ES-I3 (cell line): ENCODE data around the gene CSTF1.

Experiments used
- H3K36me3 ChIP-seq: 2 replicates; pipeline ENCODE4 v1.6.1; 2013; ENCODE audit warnings: mild to moderate bottlenecking, low read length, control low read depth, moderate library complexity; ENCODE audit not compliant: insufficient read depth
- H3K4me1 ChIP-seq: 2 replicates; pipeline ENCODE4 v1.6.1; 2013; ENCODE audit warnings: mild to moderate bottlenecking, control low read depth, low read length; ENCODE audit not compliant: insufficient read depth
- H3K9ac ChIP-seq: 2 replicates; pipeline ENCODE4 v1.6.1; 2013; ENCODE audit warnings: low read depth, mild to moderate bottlenecking, low read length, moderate library complexity
- H3K9me3 ChIP-seq: 2 replicates; pipeline ENCODE4 v1.6.1; 2013; ENCODE audit warnings: mild to moderate bottlenecking, low read length, moderate library complexity; ENCODE audit not compliant: control insufficient read depth, insufficient read depth

The CSTF1 gene

DNA sequence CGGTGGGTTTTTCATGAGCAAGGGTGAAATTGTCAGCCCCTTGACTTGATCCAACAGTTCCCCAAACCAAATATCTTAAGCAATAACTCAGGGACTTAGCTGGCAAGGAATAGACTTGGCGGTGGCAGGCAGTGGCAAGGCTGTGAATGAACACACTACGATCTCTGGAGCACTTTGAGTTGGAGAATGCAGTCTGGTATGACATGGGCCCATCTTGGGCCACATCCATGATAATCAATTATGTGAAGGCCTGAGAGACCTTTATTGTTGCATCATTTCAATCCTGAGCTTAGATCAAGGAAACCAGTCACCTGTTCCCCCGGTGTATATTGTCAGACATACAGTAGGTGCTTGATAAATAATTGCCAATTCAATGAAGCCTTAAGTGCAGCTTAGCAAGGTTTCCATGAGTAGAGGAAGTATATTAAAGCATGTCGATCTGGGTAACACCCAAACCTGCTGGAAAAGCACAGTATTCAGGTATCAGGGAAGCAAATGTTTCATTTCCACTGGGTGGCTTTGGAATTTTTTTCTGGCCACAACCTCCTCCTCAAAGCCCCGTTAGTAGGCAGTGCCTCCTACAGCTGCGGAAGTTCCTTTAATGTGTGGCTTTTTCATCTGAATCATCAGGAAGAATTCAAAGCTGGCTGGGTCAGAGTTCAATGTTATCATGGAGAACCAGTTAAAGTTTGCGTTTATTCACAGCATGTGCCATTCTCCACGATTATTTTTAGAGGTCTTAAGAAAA, 29.8 kb downstream of the CSTF1 start:
- H3K4me1 ChIP-seq, result peaks cover 12% of the 10 kb centered on the region; the same call in 1 of the 2 replicates
- no peaks in the 10 kb centered on the region for H3K9me3 ChIP-seq
- H3K36me3 ChIP-seq, result no peaks in the 10 kb centered on the region
- no peak overlapping the region for H3K9ac ChIP-seq

DNA sequence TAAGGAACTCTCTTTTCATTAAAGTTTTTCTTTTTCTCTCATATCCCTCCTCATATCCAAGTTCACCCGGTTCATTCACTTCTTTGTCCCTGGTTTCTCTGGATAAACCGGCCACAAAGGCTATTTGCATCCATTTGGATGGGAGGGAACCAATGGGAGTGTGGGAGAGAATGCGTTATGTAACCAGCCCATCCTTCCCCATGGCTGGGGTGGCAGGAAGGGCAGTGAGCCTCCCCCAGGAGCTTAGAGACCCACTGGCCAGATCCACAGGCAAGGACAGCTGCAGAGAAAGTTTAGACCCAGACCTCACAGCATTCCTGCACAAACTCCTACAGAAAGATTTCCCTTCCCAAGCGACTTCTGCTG, 30.4 kb downstream of the CSTF1 start:
- H3K4me1 ChIP-seq, result peaks cover 12% of the 10 kb centered on the region; the same call in 1 of the 2 replicates
- H3K9ac ChIP-seq, result no peak overlapping the region
- H3K36me3 ChIP-seq, result no peaks in the 10 kb centered on the region
- H3K9me3 ChIP-seq, result no peaks in the 10 kb centered on the region

DNA sequence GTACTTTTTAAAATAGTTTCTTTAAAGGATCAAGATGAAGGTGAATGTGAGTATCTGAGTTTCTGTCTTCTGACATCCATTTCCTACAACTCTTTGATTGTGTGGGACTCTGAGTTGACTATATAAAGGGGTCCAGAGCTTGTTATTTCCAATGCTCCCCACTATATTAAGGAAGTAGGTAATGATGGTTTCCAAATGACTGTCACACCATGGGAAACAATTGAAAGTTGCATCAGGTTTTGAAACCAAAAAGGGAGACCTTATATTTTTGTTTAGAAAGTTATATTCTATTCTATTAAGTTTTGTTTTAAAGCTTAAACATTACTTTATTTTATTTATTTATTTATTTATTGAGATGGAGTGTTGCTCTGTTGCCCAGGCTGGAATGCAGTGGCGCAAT, 30.8 kb downstream of the CSTF1 start:
- H3K36me3 ChIP-seq, result no peaks in the 10 kb centered on the region
- H3K9ac ChIP-seq, result no peak overlapping the region
- H3K9me3 ChIP-seq, result no peaks in the 10 kb centered on the region
- peaks cover 12% of the 10 kb centered on the region; the same call in 1 of the 2 replicates for H3K4me1 ChIP-seq

DNA sequence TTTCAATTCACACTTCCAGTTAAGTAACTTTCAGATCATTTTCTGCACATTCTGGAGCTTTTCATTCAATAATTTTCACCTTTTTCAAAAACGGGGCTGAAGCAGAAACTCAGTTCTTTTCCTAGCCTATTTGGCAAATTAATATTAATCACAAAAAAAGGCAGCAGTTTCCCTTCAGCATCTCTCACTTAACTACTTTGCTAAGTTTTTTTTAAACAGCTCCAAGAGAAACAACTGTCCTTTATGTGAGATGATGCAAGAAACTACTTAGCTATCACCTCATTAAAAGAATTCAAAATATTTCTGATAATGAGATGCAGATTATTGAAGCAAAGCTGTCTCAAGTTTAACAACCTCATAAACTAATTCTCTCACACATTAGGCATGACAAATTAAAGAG, 31.4 kb downstream of the CSTF1 start:
- H3K4me1 ChIP-seq, result peaks cover 9% of the 10 kb centered on the region; the same call in 1 of the 2 replicates
- no peak overlapping the region for H3K9ac ChIP-seq
- no peaks in the 10 kb centered on the region for H3K36me3 ChIP-seq
- H3K9me3 ChIP-seq, result no peaks in the 10 kb centered on the region

DNA sequence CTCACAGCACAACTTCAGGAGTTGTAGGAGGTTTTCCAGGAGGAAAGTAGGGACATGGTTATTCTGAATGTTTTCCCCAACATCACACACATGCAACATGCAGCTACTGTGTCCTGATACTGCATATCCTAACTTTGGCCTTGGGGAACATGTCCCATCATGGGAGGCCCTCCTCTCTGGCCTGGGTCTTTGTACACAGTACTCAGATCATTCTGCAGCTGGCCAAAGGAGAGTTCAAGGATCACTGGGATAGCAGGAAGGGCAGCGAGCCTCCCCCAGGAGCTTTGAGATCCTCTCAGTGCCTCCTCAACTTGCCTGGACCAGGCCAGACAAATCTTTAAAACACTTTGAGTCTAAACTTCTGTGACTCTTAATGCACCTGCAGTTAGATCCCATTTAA, 32.5 kb downstream of the CSTF1 start:
- H3K4me1 ChIP-seq, result peaks cover 6% of the 10 kb centered on the region; the same call in 1 of the 2 replicates
- no peaks in the 10 kb centered on the region for H3K9me3 ChIP-seq
- H3K36me3 ChIP-seq, result no peaks in the 10 kb centered on the region

DNA sequence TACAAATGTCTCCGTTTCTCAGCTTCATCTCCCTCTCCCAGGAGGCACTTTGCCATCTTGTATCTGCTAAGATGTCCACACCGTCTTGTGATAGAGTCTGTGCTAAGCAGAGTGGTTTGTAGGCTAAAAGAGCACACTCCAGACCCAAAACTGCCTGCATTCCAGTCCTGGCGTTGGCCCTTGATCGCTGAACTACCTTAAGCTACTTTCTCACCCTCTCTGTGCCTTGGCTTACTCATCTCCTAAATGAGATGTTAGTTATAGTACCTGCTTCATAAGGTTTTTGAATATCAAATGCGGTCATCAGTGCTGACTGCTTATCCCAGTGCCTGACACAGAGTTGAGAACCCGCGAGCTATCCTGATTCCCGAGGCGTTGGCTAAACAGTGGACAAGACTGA, 33.6 kb downstream of the CSTF1 start:
- no peak overlapping the region for H3K9ac ChIP-seq
- H3K36me3 ChIP-seq, result no peaks in the 10 kb centered on the region
- no peaks in the 10 kb centered on the region for H3K9me3 ChIP-seq
- peaks cover 6% of the 10 kb centered on the region; the same call in 1 of the 2 replicates for H3K4me1 ChIP-seq

More for the DNA sequence above, 32.5 kb downstream of the CSTF1 start:
- H3K9ac ChIP-seq, result no peak overlapping the region

DNA sequence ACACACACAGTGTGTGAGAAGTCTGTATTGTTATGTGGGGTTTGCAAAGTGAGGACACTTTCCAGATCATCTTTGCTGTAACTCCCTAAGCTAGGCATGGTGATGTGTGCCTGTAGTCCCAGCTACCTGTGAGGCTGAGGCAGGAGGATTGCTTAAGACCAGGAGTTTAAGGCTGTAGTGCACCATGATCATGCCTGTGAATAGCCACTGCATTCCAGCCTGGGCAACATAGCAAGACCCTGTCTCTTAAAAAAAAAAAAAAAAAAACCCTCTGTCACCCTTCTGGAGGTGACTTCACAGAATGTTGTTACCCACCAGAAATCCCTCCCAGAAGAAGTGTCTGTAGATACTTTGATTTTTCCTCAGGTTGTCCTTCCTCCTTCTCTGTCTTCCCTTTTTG, 34.5 kb downstream of the CSTF1 start:
- Histone ChIP-seq H3K9ac (no peak overlapping the region), H3K36me3 (no peaks in the 10 kb centered on the region), H3K9me3 (no peaks in the 10 kb centered on the region), H3K4me1 (peaks cover 4% of the 10 kb centered on the region; the same call in 1 of the 2 replicates)

DNA sequence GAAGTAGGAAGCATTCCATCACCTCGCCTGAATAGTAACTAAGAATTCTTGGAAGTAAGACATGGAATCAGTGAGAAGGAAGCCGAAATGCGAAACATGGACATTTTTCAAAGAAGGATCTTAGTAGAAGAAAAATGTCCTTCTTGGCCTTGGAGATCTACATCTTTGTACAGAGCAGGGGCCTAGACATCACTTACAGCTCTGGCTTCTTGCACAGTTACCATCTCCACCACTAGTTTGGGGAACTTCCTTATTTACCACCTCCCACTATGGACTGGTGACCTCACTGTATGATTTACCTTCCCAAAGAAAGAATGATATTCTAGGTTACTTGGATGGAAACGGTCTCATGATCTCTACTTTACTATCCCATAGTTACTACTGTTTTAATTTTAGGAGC, 35.4 kb downstream of the CSTF1 start:
- Histone ChIP-seq H3K4me1 (no peaks in the 10 kb centered on the region), H3K36me3 (no peaks in the 10 kb centered on the region), H3K9ac (no peak overlapping the region)

DNA sequence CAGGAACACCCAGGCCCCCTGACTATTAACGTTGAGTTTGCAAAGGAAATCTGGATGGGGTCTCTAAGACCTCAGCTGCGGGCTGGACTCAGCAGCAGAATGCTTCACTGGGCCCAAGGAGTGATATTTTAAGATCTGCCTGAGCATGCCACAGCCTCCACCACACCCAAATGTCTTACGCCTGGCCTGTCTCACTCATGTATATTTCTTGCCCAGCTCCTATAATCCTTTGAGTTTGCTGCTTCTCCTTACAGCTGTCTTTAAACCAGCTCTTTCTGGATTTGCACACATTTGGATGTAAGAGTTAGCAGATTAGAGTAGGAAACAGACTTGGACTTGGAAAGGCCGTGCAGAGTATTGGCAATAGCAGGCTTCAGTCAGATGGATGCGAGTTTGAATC, 36.0 kb downstream of the CSTF1 start:
- H3K9ac ChIP-seq, result no peak overlapping the region
- no peaks in the 10 kb centered on the region for H3K4me1 ChIP-seq
- H3K36me3 ChIP-seq, result no peaks in the 10 kb centered on the region
- H3K9me3 ChIP-seq, result no peaks in the 10 kb centered on the region

More for the DNA sequence above, 35.4 kb downstream of the CSTF1 start:
- no peaks in the 10 kb centered on the region for H3K9me3 ChIP-seq

DNA sequence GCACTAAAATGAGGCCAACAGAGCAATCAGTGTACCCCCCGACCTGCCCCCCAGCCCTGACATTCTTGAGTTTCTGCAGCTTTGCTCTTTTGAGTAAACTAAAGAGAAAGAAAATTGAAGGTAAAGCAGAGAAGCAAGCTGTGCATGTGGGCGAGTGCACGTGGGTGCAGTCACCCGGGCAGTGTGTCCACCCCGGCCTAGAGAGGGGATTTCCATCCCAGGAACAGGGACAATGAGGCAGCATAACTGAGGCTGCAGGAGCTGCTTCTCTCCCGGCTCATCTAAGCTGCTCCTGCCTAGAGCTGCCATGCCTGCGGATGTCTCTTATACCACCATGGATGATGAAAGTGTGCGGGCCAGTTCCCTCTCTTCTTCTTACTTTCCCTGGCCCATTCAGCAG, 36.4 kb downstream of the CSTF1 start:
- Histone ChIP-seq H3K4me1 (no peaks in the 10 kb centered on the region), H3K9ac (no peak overlapping the region), H3K9me3 (no peaks in the 10 kb centered on the region), H3K36me3 (no peaks in the 10 kb centered on the region)

DNA sequence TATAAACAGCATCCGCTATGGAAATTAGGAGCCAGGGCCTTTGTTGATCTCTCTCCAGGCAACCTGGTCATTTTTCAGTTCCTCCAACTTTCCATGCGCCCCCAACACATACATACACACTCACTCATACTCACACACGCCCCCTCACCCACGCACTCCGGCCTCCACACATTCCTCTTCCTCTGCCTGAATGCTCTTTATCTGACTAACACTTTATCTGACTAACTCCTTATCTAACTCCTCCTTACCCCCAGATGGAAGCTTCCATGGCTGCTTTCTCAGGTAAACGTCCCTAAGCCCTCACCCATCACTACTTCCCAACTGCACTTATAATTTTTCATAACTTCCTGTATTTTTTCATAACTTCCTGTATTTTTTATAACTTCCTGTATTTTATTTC, 37.1 kb downstream of the CSTF1 start:
- Histone ChIP-seq H3K9ac (no peak overlapping the region), H3K4me1 (no peaks in the 10 kb centered on the region), H3K9me3 (no peaks in the 10 kb centered on the region), H3K36me3 (no peaks in the 10 kb centered on the region)

DNA sequence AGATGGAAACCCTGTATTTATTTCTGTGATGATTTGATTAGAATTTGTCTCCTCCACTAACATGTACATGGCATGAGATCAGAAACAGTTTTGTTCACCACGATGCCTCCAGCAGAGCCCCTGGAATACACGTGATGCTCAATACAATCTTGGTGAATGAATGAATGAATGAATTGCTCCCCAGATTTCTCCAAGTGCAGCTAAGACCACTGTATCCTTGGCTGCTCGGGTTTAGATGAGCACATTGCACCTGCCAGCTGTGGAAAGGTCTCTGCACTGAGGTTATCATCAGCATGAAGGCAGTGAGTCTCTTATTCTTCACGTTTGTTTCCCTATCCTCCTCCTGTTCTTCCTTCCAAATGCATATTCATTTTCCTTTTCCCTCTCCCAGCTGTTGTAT, 37.5 kb downstream of the CSTF1 start:
- H3K9me3 ChIP-seq, result no peaks in the 10 kb centered on the region
- no peaks in the 10 kb centered on the region for H3K4me1 ChIP-seq
- H3K9ac ChIP-seq, result no peak overlapping the region
- H3K36me3 ChIP-seq, result no peaks in the 10 kb centered on the region

DNA sequence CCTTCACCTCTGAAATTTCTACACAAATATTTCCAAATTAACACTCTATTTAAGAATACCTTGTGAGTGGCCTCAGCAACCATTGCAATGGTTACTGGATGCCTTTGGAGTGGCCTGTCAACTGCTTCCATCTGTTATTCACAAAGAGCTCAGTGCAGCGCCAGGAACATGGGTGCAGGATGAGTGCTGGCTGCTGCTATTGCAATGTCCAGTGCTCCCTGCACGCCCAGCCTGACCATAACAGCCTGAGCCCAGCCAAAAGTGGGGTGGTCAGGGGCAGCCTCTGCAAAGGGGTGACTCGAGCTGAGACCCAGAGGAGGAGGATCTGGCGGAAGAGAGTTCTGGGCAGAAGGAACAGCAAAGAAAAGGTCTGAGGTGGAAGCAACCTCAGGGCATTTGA, 38.0 kb downstream of the CSTF1 start:
- no peaks in the 10 kb centered on the region for H3K36me3 ChIP-seq
- H3K9me3 ChIP-seq, result no peaks in the 10 kb centered on the region
- H3K4me1 ChIP-seq, result no peaks in the 10 kb centered on the region
- no peak overlapping the region for H3K9ac ChIP-seq

DNA sequence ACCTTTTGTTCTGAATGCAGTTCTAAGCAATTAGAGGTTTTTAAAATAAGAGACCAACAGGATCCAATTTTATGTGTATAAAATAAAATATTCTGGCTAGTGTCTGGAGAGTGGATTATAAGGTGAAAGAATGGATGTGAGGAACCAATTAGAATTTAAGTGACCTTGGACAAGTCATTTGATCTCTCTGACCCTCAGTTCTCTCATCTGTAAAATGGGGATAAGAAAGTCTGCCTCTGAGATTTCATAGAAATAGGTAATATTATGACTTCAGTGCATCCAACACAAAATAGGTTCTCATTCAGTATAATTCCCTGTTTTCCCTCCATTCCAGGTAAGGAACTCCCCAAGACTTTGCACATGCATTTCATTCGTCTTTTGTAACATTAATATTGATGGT, 38.5 kb downstream of the CSTF1 start:
- Histone ChIP-seq H3K36me3 (no peaks in the 10 kb centered on the region), H3K4me1 (no peaks in the 10 kb centered on the region)

DNA sequence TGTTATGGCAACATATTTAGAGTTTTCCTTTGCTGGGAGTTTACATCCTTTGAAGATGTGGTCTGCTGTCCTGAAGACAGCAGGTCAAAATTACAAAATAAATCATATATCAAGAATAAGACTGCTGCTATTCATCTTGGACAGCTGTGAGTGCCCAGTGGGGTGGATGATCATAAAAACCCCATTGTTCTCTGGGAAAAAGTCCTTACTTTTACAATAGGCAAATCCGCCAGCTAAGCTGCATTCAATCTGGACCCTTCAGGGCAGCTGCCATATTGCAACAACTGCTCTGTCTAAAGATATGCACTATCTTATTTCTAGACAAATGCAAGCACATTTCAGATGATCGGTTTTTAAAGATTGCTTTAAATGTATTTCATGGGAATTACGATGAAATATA, 39.0 kb downstream of the CSTF1 start:
- no peaks in the 10 kb centered on the region for H3K36me3 ChIP-seq
- no peak overlapping the region for H3K9ac ChIP-seq
- H3K4me1 ChIP-seq, result no peaks in the 10 kb centered on the region
- H3K9me3 ChIP-seq, result no peaks in the 10 kb centered on the region

More for the DNA sequence above, 38.5 kb downstream of the CSTF1 start:
- H3K9ac ChIP-seq, result no peak overlapping the region
- H3K9me3 ChIP-seq, result no peaks in the 10 kb centered on the region
